Stimulated activated CD8-positive, alpha-beta memory T cell treated with anti-CD3 and anti-CD28 coated beads, Interleukin-12 subunit alpha, Interleukin-12 subunit beta, amount 100 ng/mL, for 24 hours (primary cell): ENCODE measurements around the gene FILIP1L.

Experiments
- DNase-seq: peaks from one replicate; pipeline ENCODE4 v3.0.0-alpha.2; 2020; ENCODE audit errors: extremely low read depth

The FILIP1L gene

DNA sequence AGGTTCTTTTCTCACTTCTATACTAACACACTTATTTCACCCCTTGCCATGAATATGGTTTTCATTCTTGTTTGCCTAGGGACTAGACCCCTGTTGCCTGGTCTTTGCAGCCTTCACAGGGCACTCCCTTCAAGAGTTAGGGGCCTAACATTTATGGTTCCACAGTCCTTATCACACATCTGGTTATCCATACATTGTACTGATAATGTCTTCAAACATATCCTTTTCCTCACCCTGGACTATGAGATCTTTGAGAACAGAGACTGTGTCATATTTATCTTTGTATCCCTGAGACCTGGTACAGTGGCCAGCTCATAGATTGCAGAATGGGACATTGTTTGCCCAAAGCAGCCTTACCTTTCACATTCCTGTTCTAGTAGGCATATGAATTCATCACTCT, 190.4 kb downstream of the FILIP1L start:
- no peak for DNase-seq

DNA sequence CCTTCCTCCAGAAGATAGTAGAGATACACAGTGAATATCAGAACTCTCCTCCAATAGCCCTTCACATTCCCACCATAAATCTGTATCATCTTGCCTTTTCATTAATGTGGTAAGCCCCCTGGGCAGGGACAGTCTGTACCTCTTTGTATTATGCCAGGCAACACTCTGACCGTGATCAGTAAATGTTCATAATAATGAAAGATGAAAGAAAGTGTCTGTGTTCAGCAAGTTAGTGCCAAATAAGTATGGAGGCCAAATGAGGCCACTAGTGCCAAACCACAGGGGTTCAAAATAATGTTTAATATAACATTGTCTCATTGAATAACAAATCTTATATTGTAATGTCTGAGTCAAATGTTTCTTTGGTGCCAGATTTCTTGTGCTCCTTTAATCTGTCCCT, 192.3 kb downstream of the FILIP1L start:
- no peak for DNase-seq

DNA sequence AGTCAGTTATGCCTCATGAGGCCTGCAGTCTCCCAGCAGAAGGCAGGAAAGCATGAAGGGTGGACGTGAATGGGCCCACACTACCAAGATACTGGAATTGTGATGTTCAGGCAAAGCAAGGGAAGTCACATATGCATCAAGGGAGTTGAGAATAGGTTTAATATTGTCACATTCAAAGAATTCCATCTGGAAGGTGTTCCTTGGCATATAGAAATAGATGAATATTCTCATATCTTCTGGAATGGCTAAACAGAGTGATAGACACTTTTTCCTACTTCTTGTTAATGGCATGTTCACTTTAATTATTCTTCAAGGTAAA, 193.0 kb downstream of the FILIP1L start:
- no peak for DNase-seq

DNA sequence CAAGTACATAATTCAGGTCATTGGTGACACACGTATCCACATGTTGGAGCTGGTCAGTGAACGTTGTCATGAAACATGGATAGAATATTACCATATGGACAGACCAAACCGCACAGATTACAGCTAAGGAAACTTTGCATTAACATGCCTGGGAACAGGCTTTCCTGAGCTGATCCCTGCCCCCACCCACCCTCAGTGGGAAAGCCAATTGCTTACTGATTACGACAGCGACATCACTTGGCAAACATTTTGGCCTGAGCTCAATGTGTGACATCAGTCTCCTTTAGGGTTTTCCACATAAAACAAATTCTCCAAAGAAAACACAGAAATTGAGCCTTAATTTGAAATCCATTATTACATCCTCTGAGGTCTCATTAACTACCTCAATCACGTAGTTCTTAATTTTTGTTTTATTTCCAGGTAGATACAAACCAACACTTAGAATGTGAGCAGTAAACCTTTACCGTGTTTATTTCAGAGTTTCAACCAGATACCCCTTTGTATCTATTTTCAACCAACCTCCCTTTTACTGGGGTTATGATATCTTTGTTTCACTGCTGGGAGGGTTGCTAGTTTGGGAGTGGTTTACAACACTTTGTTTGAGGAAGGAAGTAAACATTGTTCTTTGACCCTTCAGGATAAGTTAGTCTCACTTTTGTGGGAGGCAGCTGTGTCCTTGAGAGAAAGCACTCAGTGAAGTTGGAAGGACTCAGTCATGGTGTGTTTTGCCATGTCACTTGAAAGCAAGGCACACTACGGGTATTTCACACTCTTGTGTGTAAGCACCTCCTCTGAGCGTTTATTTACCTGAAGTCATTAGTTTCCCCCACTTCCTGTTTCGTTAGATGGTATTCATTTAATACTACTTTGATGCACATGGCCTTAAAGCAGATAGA, 193.6 kb downstream of the FILIP1L start:
- DNase-seq = no peak

DNA sequence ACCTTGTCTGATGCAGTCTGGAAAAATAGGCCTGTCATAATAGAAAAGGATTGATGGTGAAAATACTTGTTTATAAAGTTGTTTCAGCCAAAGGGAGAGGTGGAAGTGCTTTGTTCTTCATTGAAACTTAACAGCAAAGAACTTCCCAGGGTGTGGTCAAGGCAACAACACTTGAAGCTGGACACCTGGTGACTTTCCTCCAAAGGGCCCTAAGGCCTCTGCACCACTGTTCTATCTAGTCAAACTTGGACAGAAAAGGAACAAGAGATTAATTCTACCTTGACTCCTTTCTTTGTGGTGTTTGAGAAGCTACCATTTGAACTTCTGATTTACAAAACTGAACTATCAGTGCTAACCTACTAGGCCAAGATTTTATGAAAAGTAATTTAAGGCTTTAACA, 194.6 kb downstream of the FILIP1L start:
- no peak for DNase-seq

DNA sequence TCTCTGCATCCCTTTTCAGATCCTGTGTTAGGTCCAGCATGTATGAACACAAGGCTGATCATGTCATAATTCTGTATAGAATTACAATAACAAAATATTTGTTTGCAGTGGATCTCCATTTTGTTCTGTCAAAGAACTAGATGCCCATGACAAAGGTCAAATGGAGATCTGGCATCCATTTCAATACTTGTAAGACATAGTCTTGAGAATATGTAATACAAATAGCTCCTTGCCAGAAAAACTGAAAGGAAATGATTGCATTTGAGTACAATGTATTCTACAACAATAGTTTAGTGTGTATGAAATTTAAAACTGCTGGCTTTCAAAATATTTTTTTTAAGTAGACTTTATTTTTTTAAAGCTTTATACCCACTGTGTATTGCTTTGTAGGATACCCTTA, 195.6 kb downstream of the FILIP1L start:
- no peak for DNase-seq

DNA sequence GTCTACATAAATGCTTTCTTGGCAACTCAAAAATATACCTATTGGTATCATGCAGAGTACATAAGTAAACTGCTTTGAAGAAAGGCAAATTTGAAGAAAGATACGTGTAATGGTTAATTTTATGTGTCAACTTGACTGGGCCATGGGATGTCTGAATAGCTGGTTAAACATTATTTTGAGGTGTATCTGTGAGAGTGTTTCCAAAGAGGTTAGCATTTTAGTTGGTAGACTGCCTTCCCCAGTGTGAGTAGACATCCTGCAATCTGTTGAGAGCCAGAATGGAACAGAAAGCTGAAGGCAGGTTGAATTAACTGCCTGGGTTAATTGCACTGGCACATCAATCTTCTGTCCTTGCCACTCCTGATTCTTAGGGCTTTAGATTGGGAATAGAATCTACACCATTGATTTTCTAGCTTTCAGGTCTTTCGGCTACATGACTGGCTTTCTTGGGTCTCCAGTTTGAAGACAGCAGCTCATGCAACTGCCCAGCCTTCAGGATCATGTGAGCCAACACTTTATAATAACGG, 198.3 kb downstream of the FILIP1L start:
- no peak for DNase-seq

DNA sequence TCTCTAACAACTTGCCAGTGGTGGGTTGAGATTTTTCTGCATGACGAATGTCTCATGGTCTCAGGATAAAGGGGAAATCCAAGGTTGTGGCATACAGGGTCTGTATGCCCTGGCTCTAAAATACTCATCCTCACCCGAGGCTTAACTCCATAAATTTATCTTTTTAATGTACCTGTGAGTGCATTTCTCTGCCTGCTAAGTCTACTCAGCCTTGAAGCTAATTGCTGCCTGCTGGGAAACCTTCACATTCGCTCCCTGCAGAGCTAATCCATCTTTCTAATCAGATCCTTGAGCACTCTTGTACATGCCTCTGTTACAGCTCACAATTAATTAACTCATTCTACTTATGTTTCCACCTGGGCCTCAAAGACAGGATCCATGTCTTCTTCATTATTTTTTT, 202.9 kb downstream of the FILIP1L start:
- no peak for DNase-seq

DNA sequence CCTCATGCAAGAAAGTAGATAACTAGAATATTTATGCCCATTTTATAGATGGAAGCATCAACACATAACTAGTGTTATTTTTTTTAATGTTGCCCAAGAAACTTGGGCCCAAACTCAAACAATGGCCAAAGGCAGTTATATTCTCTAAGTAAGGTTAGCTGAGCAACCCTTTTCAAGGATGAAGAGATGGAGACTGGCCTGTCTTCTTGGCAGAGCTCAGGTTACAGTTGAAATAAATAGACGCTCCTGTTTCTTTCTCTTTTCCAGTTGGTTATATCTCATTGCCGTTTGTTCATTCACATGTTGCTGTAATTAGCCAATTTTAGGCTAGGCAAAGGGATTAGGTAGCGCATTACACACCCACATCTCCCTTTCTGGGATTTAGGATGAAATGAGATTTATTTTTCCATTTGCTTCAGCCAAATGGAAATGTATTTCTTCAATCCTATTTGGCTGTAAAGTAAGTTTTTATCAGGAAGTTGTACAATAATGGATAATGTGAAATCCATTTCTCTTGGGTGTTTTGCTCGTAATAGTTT, 203.5 kb downstream of the FILIP1L start:
- DNase-seq = no peak

DNA sequence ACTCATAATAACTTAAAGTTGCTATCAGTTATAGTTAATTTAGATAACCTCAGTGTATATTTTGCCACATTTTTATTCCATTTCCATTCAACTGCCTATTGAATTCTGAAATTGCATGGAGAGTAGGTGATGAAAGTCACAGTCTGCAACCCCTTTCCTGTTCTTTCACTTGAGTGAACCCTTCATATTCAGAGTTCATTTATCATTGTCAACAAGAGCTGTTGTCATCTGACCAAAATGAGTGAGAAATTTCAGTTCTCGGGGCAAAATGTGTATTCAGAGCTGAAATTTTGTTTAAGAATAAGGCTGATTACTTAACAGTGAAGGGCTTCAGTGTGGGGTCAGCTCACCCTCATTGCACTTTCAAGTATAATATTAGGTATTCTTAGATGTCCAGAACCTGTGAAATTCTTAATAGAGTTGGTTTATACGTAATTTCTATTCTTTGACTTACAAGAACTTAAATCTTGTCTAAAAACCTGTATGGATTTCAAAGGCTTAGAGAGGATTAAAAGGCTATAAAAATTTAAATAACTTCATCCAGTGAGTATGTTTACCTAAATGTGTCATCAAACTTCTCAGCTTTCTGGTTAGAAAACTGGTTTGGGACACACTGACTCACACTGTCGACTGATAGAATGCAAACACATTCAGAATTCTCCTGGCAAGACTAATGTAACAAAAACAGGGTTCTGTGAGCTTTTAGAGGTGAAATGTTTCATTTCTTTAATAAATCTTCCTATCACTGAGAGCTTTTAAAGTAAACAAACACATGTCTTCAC, 204.4 kb downstream of the FILIP1L start:
- DNase-seq = no peak

DNA sequence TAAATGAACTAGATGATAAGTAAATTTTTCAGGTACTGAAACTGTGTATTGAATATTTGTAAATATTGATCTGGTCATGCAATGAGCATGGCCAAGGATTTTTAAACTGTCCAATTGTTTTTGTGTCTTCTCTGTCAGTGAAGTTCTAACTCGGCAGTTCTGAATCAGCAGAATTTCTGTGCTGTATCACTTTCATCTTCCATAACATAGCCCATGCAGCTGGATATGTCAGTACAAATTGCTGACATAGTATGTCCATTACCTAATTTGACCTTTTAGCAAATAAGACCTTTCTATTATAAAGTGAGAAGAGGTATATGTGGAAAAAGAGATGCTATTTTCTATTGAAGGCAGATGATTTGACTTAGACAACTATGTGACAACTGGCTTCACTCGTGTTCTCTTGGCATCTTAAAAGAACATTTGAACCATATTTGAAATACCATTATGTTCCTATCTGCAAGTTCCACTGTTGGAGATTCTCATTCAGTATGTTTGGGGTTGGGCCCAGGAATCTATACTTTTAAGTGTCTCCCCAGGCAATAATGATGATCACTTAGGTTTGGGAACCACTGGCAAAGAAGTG, 206.2 kb downstream of the FILIP1L start:
- DNase-seq = no peak

DNA sequence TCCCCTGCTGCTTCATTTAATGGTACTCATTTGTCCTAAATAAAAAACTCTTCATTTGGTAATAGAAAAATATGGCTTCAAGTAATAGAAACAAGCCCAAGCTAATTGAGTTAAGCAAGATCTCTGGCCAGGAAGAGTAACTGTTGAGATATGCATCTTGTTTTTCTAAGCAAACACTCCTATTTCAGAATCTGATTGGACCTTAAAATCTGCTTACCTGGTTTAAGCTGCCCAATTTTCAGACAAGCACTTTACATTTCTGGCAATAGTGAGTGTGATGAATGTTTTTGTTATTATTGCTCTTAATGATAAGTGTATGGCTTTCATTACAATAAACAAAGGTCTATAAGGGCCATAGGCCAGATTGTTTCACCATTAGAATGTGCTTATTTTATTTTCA, 210.4 kb downstream of the FILIP1L start:
- DNase-seq = no peak

DNA sequence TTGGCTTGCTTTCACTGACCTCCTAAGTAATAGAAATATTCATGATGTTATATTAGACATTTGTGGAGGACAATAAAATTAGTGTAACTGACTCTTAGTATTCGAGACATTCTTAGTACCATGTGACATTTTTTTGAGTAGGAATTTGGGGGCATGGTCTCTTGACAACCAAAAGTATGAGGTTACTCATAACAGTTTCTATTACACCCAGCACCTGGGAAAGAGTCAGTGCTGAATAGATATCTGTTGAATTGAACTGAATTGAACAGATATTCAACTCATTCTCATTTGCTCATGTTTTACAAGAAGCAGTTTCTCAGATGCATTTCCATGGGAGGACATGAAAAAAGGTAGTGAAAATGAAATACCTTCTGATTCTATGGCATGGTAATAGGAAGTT, 212.2 kb downstream of the FILIP1L start:
- DNase-seq = no peak

DNA sequence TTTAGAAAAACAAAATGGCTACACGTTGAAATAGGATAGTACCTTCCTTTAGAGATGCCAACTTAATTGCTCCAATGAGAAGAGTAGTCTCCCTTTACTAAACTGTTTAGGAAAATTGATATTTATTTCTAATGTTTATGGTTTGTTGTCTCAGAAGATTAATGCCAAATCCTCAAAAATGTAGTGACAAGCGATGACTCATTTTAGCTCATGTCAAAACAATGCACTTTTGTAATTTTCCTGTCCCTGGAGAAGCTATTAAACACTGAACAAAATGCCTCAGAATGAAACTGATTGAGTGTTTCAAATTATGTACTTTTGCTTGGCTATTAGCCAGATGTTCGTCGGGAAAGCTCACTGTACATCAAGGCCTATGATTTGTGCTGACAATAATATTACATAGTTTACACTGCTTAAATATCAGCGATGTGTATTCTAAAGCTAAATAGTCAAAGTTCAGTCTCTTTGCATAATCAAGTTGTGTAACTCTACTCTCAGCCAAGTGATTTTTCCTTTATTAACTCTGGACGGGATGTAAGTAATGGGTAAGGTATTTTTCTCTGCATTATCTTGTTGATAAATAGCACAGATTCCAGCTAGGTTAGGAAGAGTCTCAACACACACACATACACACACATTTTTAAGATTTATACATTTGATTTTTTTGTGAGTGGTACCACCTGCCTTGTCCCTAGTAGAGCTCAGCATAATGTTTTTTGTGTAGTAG, 212.9 kb downstream of the FILIP1L start:
- DNase-seq = no peak

DNA sequence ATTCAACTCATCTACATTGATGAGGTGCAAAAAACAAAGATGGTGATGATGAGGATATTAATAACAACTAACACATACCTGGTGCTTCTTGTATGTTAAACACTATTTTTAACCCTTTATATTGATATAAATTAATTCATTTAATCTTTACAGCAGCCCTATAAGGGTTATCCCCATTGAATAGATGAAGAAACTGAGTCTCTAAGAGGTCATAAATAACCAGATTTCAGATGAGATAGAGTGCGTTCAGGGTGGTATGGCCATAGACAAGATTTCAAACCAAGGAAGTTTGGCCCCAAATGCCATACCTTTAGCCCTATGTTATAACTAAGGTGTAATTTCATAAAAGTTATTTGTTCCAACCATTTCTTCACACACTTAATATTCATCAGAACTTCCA, 214.1 kb downstream of the FILIP1L start:
- DNase-seq = no peak

DNA sequence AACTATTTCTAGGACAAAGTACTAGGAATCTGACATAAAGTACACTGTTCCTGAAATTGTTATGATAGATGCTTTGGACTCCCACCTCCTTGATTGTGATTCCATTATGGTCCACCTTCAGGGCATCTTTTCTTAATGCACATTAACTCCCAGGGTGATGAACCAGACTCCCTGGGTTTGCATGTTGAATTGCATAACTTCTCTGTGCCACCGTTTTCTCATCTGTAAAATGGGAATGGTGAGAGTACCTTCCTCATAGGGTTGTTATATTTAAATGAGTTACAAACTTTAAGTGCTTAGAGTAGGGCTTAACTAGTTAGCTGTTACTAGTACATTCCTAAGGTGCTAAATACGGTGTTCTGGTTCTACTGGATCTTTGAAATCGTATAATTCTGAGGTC, 214.7 kb downstream of the FILIP1L start:
- no peak for DNase-seq

DNA sequence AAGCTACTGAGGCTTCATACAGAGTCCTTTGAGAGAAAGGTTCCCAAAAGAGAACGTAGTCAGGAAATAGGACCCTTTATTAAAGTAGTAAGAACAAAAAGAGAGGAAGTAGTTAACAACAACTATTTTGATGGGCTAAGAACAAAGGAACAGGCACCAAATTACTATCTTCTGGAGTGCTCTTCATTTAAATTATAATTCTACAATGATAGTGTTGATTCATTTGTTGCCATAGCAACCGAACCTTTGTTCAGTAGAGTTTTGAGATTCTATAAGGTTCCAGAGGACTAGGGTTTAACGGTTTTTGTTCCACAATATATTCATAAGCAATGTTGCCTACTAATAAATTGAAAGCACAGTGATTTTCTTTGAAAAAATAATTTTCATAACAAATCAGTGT, 217.8 kb downstream of the FILIP1L start:
- DNase-seq = no peak

DNA sequence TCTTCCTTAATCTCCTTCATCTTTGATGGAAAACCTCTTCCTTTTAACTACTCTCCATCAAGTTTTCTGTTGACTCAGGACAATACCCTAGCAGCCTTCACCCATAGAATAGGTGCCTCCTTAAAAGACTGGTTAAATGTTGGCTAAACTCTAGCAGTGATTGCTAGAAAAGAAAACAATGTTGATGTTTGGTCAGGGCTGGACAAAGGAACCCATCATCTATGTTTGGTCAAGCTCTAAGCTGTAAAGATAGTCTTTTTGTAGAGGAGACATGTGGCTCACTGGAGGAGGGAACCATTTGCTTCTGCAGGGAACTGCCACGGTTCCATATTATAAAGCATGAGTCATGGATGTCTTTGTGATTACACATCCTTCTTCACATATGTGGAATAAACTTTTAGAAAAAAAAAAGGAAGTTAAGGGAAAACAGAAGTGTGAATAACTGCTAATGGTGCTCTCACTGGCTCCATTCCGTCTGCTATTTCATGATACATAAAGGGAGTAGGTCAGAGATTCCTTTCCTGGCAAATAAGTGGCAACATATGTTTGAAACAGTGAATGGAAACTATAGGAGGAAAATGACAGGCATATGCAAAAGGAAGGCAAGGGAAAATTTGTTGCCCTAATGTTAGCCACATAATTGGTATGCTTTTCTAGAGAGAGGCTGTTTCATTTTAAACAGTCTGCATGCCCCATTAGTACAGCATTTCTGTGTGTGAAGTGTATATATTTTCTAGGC, 218.4 kb downstream of the FILIP1L start:
- no peak for DNase-seq

DNA sequence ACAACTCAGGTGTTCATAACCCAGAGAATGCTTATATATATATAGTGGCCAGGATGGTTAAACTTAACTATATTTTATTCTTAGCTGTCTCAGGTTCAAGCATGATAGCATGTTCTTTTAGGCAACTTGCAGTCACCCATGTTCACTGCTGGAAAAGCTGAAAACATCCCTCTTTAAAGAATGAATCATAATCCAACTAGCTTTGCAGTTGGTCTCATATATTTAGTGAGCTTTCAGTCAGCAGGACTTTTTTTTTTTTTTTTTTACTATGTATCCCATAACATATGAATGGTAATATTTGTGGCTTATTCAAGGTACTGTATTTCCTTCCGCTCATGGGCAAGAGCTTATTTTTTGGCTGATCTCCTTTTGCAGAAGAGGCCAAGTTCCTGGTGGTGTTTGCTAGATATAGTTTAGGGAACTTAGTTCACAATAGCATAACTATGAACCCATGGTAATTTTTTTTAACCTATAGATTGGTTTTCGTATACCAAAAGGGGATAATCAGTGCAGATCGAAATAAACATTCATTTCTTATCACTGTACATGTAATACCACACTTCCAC, 219.1 kb downstream of the FILIP1L start:
- no peak for DNase-seq

DNA sequence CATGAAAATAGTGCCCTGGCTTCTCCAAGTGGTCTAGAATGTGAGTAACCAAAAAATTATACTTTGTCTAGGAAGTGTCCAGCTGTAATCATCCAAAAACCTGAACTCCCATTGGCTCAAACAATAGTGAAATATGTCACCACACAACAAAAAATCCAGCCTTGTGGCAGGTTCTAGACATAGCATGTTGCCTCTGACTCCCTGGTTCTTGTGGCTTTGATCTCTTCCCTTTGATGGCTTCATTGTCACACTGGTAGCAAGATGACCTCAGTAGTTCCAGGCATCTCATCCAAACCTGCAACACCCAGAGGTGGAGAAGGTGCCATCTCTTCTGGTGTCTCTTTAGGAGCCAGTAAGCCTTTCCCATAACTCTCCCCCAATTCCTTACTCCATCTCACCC, 222.0 kb downstream of the FILIP1L start:
- DNase-seq = no peak
